ENCODE data around the gene STXBP6. TPM values are rescaled to one million over a fixed set of nuclear protein-coding genes. Genes with fewer than 3 reads are reported as not detected.

Gene STXBP6
- total and polyA plus RNA-seq, 2 experiments from 2014 or later, result 19.7 to 29.0 TPM

GRCh38 chr14:24941719-24942118, 108.2 kb downstream of the STXBP6 start (continued):
- TF ChIP-seq ETS1 (IDR thresholded peaks at IDR 0.05) (no peak), ZNF331 (CRISPR knock-in tag; IDR thresholded peaks at IDR 0.05; ENCODE audit: low read depth) (no peak), CREB1 (CRISPR knock-in tag; IDR thresholded peaks at IDR 0.05; ENCODE audit: low read depth) (no peak), POLR2AphosphoS5 (IDR thresholded peaks at IDR 0.05; ENCODE audit: low read depth) (no peak), JUNB (IDR thresholded peaks at IDR 0.05; ENCODE audit: unreplicated experiment) (no peak), EZH2 (IDR thresholded peaks at IDR 0.05; ENCODE audit: low read depth, unreplicated experiment) (no peak), EZH2phosphoT487 (IDR thresholded peaks at IDR 0.05; ENCODE audit: unreplicated experiment) (no peak)
- TF ChIP-seq, protein P1, sequence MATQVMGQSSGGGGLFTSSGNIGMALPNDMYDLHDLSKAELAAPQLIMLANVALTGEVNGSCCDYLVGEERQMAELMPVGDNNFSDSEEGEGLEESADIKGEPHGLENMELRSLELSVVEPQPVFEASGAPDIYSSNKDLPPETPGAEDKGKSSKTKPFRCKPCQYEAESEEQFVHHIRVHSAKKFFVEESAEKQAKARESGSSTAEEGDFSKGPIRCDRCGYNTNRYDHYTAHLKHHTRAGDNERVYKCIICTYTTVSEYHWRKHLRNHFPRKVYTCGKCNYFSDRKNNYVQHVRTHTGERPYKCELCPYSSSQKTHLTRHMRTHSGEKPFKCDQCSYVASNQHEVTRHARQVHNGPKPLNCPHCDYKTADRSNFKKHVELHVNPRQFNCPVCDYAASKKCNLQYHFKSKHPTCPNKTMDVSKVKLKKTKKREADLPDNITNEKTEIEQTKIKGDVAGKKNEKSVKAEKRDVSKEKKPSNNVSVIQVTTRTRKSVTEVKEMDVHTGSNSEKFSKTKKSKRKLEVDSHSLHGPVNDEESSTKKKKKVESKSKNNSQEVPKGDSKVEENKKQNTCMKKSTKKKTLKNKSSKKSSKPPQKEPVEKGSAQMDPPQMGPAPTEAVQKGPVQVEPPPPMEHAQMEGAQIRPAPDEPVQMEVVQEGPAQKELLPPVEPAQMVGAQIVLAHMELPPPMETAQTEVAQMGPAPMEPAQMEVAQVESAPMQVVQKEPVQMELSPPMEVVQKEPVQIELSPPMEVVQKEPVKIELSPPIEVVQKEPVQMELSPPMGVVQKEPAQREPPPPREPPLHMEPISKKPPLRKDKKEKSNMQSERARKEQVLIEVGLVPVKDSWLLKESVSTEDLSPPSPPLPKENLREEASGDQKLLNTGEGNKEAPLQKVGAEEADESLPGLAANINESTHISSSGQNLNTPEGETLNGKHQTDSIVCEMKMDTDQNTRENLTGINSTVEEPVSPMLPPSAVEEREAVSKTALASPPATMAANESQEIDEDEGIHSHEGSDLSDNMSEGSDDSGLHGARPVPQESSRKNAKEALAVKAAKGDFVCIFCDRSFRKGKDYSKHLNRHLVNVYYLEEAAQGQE (IDR thresholded peaks at IDR 0.05; ENCODE audit: unreplicated experiment), result no peak

GRCh38 chr14:24940213-24940783, 109.6 kb downstream of the STXBP6 start:
- Histone ChIP-seq H3K27ac (ENCODE audit: low read depth) (no peak overlapping the region), H3K27me3 (ENCODE audit: insufficient read depth) (no peaks in the 10 kb centered on the region), H3K4me3 (no peak overlapping the region), H3K36me3 (ENCODE audit: insufficient read depth) (no peaks in the 10 kb centered on the region), H2AFZ (no peak overlapping the region), H3K4me2 (no peak overlapping the region), H3K79me2 (replicated peaks; ENCODE audit: insufficient read depth) (peaks cover 3% of the 10 kb centered on the region; the same call in 1 of the 2 replicates), H4K20me1 (replicated peaks; ENCODE audit: insufficient read depth) (no peaks in the 10 kb centered on the region), H3K4me1 (ENCODE audit: insufficient read depth) (peaks cover 30% of the 10 kb centered on the region), H3F3A (replicated peaks; ENCODE audit: low read depth) (no peaks in the 10 kb centered on the region), H3K9me2 (ENCODE audit: insufficient read depth) (no peaks in the 10 kb centered on the region)
- Mint-ChIP-seq H3K4me1 (peaks cover 41% of the 10 kb centered on the region), H3K4me3 (no peak overlapping the region), H3K36me3 (ENCODE audit: low read depth) (no peaks in the 10 kb centered on the region), H3K27me3 (ENCODE audit: insufficient read depth, low read depth, poor library complexity) (peaks cover 5% of the 10 kb centered on the region), H3K9me3 (no peaks in the 10 kb centered on the region), H3K27ac (no peak overlapping the region)
- DNase-seq (ENCODE audit: low spot score) (no peak), ATAC-seq (no peak)
- TF ChIP-seq NANOG (IDR thresholded peaks at IDR 0.05; ENCODE audit: borderline replicate concordance), result no peak
- no peak for TF ChIP-seq EZH2phosphoT487 (IDR thresholded peaks at IDR 0.05; ENCODE audit: unreplicated experiment)
- TF ChIP-seq CTCF (conservative IDR thresholded peaks at IDR 0.05; ENCODE audit: low read depth in 2 of 2), result no peak
- TF ChIP-seq STAT1 (IDR thresholded peaks at IDR 0.05; ENCODE audit: unreplicated experiment), result no peak
- TF ChIP-seq ZNF114 (CRISPR knock-in tag; IDR thresholded peaks at IDR 0.05), result no peak

Data from GM23338 (cell line).